ENCODE results near the gene AMIGO3. TPM values are rescaled to one million over a fixed set of nuclear protein-coding genes. Genes with fewer than 3 reads are reported as not detected.

The AMIGO3 gene
- total and polyA plus RNA-seq, 12 donors, result 0.28 to 3.0 (median 1.2) TPM; not detected in 4

DNA sequence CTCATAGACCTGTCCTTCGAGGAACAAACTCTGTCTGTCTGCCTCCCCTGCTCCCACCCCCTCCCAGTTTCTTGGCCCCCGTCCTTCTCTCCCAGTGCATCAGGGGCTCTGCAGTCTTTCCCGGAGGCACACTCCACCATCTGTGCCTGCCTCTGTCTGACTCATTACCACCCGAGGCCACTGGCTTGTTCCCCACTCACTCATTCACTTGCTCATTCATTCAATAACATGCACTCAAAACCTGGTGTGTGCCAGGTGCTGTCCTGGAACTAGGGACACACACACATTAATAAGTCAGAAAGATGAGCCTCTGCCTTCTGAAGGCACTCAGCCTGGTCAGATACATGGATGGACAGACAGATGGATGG is 12.4 kb downstream of the AMIGO3 start:
- Histone ChIP-seq H3K27me3 (no peaks in the 10 kb centered on the region), H3K4me1 (replicated peaks in 1 of 2) (no peaks in the 10 kb centered on the region), H3K36me3 (replicated peaks in 1 of 2) (peaks cover 0 to 30% of the 10 kb centered on the region in 2 donors), H3K27ac (no peak overlapping the region), H3K4me3 (no peak overlapping the region), H3K9me3 (replicated peaks in 1 of 3) (no peaks in the 10 kb centered on the region)
- no peak for DNase-seq
- 51 to 60% (median 57%) methylated on average over 3 to 4 of the region's 4 CpGs for WGBS, 4 donors
- intact Hi-C loops (cut with DNase I), result loop anchor here in 1 of 2 donors (10.0 kb wide), 1 partner anchor 128 kb away; no protein-coding TSS in a partner anchor
- no peak for TF ChIP-seq POLR2A (IDR thresholded peaks at IDR 0.05)
- TF ChIP-seq, protein P1, sequence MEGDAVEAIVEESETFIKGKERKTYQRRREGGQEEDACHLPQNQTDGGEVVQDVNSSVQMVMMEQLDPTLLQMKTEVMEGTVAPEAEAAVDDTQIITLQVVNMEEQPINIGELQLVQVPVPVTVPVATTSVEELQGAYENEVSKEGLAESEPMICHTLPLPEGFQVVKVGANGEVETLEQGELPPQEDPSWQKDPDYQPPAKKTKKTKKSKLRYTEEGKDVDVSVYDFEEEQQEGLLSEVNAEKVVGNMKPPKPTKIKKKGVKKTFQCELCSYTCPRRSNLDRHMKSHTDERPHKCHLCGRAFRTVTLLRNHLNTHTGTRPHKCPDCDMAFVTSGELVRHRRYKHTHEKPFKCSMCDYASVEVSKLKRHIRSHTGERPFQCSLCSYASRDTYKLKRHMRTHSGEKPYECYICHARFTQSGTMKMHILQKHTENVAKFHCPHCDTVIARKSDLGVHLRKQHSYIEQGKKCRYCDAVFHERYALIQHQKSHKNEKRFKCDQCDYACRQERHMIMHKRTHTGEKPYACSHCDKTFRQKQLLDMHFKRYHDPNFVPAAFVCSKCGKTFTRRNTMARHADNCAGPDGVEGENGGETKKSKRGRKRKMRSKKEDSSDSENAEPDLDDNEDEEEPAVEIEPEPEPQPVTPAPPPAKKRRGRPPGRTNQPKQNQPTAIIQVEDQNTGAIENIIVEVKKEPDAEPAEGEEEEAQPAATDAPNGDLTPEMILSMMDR (IDR thresholded peaks at IDR 0.05), result no peak

DNA sequence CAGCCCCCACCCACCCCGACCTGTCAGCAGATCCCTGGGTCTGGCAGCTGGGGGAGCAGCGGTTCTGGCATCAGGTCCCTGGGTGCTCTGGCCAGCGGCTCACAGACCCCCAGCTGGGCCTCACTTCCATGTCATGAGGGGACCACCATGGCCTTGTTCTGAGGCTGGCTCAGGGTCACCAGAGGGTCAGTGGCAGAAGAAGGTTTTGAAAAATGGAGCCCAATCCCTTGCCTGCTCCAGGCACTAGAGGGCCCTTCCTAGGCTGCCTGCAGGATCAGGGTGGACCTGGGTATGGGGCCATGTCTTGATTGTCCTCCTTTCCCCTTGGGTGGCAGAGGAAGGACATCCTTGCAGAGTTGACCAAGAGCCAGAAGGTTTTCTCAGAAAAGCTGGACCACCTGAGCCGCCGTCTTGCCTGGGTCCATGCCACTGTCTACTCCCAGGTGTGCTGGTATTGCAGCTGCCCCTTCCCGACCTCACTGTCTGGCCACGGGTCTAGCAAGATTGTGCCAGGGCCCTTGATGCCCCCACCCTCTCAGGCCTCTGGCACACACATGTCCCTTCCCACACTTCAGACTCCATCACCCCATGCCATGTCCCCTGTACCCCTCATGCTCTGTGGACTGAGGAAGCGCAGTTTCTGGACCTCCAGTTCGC is 12.9 kb downstream of the AMIGO3 start:
- 83 to 90% (median 85%) methylated on average over 5 to 9 of the region's 9 CpGs for WGBS, 4 donors
- intact Hi-C loops (cut with DNase I), result loop anchor here in 1 of 2 donors (10.0 kb wide), 1 partner anchor 128 kb away; no protein-coding TSS in a partner anchor
- TF ChIP-seq, protein P1 (IDR thresholded peaks at IDR 0.05), result no peak
- no peak for TF ChIP-seq POLR2A (IDR thresholded peaks at IDR 0.05)
- Histone ChIP-seq H3K36me3 (replicated peaks in 1 of 2) (peaks cover 0 to 35% of the 10 kb centered on the region in 2 donors), H3K4me1 (replicated peaks in 1 of 2) (no peaks in the 10 kb centered on the region), H3K9me3 (replicated peaks in 1 of 3) (no peaks in the 10 kb centered on the region), H3K4me3 (no peak overlapping the region), H3K27ac (no peak overlapping the region), H3K27me3 (no peaks in the 10 kb centered on the region)
- DNase-seq, result no peak

DNA sequence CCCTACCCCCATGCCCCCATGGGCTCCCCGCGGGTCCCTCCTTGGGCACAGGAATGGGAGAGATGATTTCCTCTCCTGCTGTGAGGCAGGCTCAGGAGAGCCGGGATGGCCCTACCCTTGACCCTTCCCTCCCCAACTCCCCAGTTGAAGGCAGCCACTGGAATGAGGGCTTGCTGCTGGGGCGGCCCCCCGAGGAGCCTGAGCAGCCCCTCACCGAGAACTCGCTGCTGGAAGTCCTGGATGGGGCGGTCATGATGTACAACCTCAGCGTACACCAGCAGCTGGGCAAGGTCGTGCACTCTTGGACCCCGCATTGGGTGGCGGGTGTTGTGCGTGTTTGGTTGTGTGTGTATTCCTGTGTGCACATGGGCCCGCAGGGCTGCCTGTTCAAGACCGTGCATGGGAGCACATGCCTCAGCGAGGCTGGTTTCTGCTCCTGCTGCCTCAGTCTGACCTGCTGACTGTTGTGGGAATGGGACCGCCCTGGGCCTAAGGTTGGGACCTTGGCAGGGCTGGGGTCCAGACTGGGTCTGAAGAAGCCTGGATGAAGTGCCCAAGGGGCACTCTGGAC is 14.0 kb downstream of the AMIGO3 start:
- H3K36me3 ChIP-seq (replicated peaks in 1 of 2), result peaks cover 0 to 45% of the 10 kb centered on the region in 2 donors
- no peaks in the 10 kb centered on the region for H3K9me3 ChIP-seq (replicated peaks in 1 of 3)
- 84 to 95% (median 91%) methylated on average over 8 to 17 of the region's 17 CpGs; no CpG with 5 or more reads in 1 of the 4 donors for WGBS, 4 donors
- H3K27me3 ChIP-seq, result no peaks in the 10 kb centered on the region
- TF ChIP-seq POLR2A (IDR thresholded peaks at IDR 0.05), result no peak
- TF ChIP-seq, protein P1 (IDR thresholded peaks at IDR 0.05), result no peak
- H3K4me3 ChIP-seq, result no peak overlapping the region
- no peaks in the 10 kb centered on the region for H3K4me1 ChIP-seq (replicated peaks in 1 of 2)
- H3K27ac ChIP-seq, result no peak overlapping the region
- intact Hi-C loops (cut with DNase I), result loop anchor here in 1 of 2 donors (10.0 kb wide), 1 partner anchor 129 kb away; no protein-coding TSS in a partner anchor
- DNase-seq, result no peak

DNA sequence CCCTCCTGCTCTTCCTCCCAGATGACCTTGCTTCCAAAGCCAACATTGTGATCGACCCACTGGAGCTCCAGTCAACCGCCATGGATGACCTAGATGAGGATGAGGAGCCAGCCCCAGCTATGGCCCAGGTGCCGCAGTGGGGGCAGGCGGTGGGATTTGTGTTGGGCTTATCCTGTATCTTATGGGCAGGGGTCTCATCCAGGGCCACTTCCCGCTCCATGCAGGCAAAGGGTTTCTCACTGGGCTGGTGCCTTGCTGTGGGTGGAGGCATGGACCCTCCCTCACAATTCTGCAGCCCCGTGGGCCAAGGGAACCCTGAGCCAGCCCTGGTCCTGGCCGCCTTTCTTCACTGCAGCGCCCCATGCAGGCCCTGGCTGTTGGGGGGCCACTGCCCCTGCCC is 14.9 kb downstream of the AMIGO3 start:
- 81 to 95% (median 92%) methylated on average over 5 to 8 of the region's 8 CpGs for WGBS, 4 donors
- TF ChIP-seq POLR2A (IDR thresholded peaks at IDR 0.05), result no peak
- TF ChIP-seq, protein P1 (IDR thresholded peaks at IDR 0.05), result no peak
- H3K4me3 ChIP-seq, result no peak overlapping the region
- DNase-seq, result no peak
- no peaks in the 10 kb centered on the region for H3K27me3 ChIP-seq
- no peak overlapping the region for H3K27ac ChIP-seq
- no peaks in the 10 kb centered on the region for H3K9me3 ChIP-seq (replicated peaks in 1 of 3)
- intact Hi-C loops (cut with DNase I), result loop anchor here in 1 of 2 donors (10.0 kb wide), 1 partner anchor 130 kb away; no protein-coding TSS in a partner anchor
- H3K36me3 ChIP-seq (replicated peaks in 1 of 2), result peaks cover 0 to 53% of the 10 kb centered on the region in 2 donors
- H3K4me1 ChIP-seq (replicated peaks in 1 of 2), result no peaks in the 10 kb centered on the region

Measured in adrenal gland (tissue), 12 donors.